VCaP (cell line): Measurements from ENCODE around the gene HSPBAP1.

ENCODE experiments used
- H3K27ac ChIP-seq: fragments of 450-650 bp; 2 replicates; pipeline ENCODE4 v1.5.1; 2017
- CTCF ChIP-seq: fragments of 450-650 bp; conservative IDR thresholded peaks from 2 replicates; pipeline ENCODE4 v1.5.1; 2017; ENCODE audit warnings: mild to moderate bottlenecking, moderate library complexity

The HSPBAP1 gene

GRCh38 chr3:122795674-122796195 is 2.1 kb upstream of the HSPBAP1 start:
- no peak for TF ChIP-seq CTCF
- H3K27ac ChIP-seq, result peak overlapping the region; percentile 89

GRCh38 chr3:122794779-122795673 is 1.4 kb upstream of the HSPBAP1 start, which contains the start of gene SLC49A4:
TSS of gene SLC49A4 (plus strand) at chr3:122795069. CDS start at chr3:122795193, 124 bp downstream.
- no peak for TF ChIP-seq CTCF
- H3K27ac ChIP-seq, result peak within 1 kb of the TSS; percentile 89

GRCh38 chr3:122794483-122794778 is 800 bp upstream of the HSPBAP1 start:
- TF ChIP-seq CTCF, result no peak

GRCh38 chr3:122789585-122790273 is 3.9 kb downstream of the HSPBAP1 start:
- no peak overlapping the region for H3K27ac ChIP-seq

More at GRCh38 chr3:122794483-122794778, 800 bp upstream of the HSPBAP1 start:
- peak overlapping the region; percentile 89 for H3K27ac ChIP-seq

GRCh38 chr3:122787872-122788271 is 5.8 kb downstream of the HSPBAP1 start:
- no peak overlapping the region for H3K27ac ChIP-seq
- no peak for TF ChIP-seq CTCF

More at GRCh38 chr3:122789585-122790273, 3.9 kb downstream of the HSPBAP1 start:
- TF ChIP-seq CTCF, result no peak

GRCh38 chr3:122786066-122786465 is 7.6 kb downstream of the HSPBAP1 start:
- no peak for TF ChIP-seq CTCF
- no peak overlapping the region for H3K27ac ChIP-seq

GRCh38 chr3:122785231-122785630 is 8.4 kb downstream of the HSPBAP1 start:
- no peak for TF ChIP-seq CTCF

More at GRCh38 chr3:122785231-122785630, 8.4 kb downstream of the HSPBAP1 start:
- H3K27ac ChIP-seq, result peak overlapping the region; percentile 25
